Sigmoid colon (tissue), 4 donors: ENCODE measurements around the gene RAE1.

ENCODE experiments used
- CTCF ChIP-seq, 4 experiments: fragments of 450-650 bp in 3 of 4; fragments of 200-600 bp in 1 of 4; IDR thresholded peaks; one replicate each; pipeline ENCODE4 v1.5.1; 2016 to 2019; ENCODE audit warnings: antibody characterized with exemption in 4 of 4, mild to moderate bottlenecking in 3 of 4, moderate library complexity in 2 of 4
- EP300 ChIP-seq, 4 donors: sonication (generic); formaldehyde crosslinking; IDR thresholded peaks; one replicate each; pipeline ENCODE4 v1.6.1; 2017; ENCODE audit warnings: antibody characterized with exemption in 4 of 4
- POLR2A ChIP-seq, 2 donors: fragments of 450-650 bp; IDR thresholded peaks; one replicate each; pipeline ENCODE4 v1.6.1; 2016; ENCODE audit warnings: antibody characterized with exemption in 2 of 2, mild to moderate bottlenecking in 2 of 2, moderate library complexity in 2 of 2
- POLR2AphosphoS5 ChIP-seq, 4 donors: sonication (generic); formaldehyde crosslinking; IDR thresholded peaks; one replicate each; pipeline ENCODE4 v1.6.1; 2017; ENCODE audit warnings: antibody characterized with exemption in 4 of 4

- TF ChIP-seq CTCF (IDR thresholded peaks at IDR 0.05): no peak
- no peak for TF ChIP-seq EP300 (IDR thresholded peaks at IDR 0.05)
- no peak for TF ChIP-seq POLR2A (IDR thresholded peaks at IDR 0.05)
- TF ChIP-seq POLR2AphosphoS5 (IDR thresholded peaks at IDR 0.05): no peak
Observed at GRCh38 chr20:57308451-57309271, 42.4 kb upstream of the RAE1 start.
